GM21717 (cell line): ENCODE measurements around the gene SDR9C7.
A peak's percentile ranks its signal among the peaks of the same experiment; 100 is the strongest.
"Not testable (repeated sequence)": the region's sequence is repeated elsewhere in the genome, so short reads cannot be mapped to it uniquely, and the experiment has no call there.

ENCODE experiments used
- ATAC-seq: cut with Tn5 transposase; IDR thresholded peaks from one replicate; pipeline ENCODE4 v1.9.1; 2021; ENCODE audit warnings: mild to moderate bottlenecking, moderate library complexity; ENCODE audit not compliant: unreplicated experiment

SDR9C7 gene

GRCh38 chr12:56954057-56954957 is 20.1 kb upstream of the SDR9C7 start:
- no peak for ATAC-seq

- no peak for ATAC-seq
Observed at GRCh38 chr12:56953314-56953713, 19.1 kb upstream of the SDR9C7 start.

GRCh38 chr12:56951582-56952339 is 17.6 kb upstream of the SDR9C7 start:
- no peak for ATAC-seq

- no peak for ATAC-seq
Observed at GRCh38 chr12:56948881-56949280, 14.7 kb upstream of the SDR9C7 start.

- no peak for ATAC-seq
Observed at GRCh38 chr12:56948457-56948777, 14.2 kb upstream of the SDR9C7 start.

GRCh38 chr12:56947633-56948456 is 13.6 kb upstream of the SDR9C7 start:
- no peak for ATAC-seq

- ATAC-seq, result no peak
Observed at GRCh38 chr12:56943878-56944277, 9.7 kb upstream of the SDR9C7 start.

GRCh38 chr12:56943374-56943773 is 9.2 kb upstream of the SDR9C7 start:
- not testable (repeated sequence) for ATAC-seq

GRCh38 chr12:56941299-56942017 is 7.2 kb upstream of the SDR9C7 start:
- peak; percentile 64 for ATAC-seq

GRCh38 chr12:56940942-56941298 is 6.7 kb upstream of the SDR9C7 start:
- not testable (repeated sequence) for ATAC-seq

GRCh38 chr12:56935752-56936151 is 1.5 kb upstream of the SDR9C7 start:
- ATAC-seq, result no peak

GRCh38 chr12:56935157-56935556 is 949 bp upstream of the SDR9C7 start:
- no peak for ATAC-seq

- no peak for ATAC-seq
Observed at GRCh38 chr12:56932867-56933266, 1.3 kb downstream of the SDR9C7 start.

- ATAC-seq, result no peak
Observed at GRCh38 chr12:56932146-56932545, 2.1 kb downstream of the SDR9C7 start.

GRCh38 chr12:56931474-56931978 is 2.7 kb downstream of the SDR9C7 start:
- ATAC-seq, result no peak

- ATAC-seq, result no peak
Observed at GRCh38 chr12:56930241-56930640, 4.0 kb downstream of the SDR9C7 start.

- ATAC-seq, result no peak
Observed at GRCh38 chr12:56929780-56930179, 4.4 kb downstream of the SDR9C7 start.

GRCh38 chr12:56928262-56928661 is 5.9 kb downstream of the SDR9C7 start:
- no peak for ATAC-seq

- ATAC-seq, result no peak
Observed at GRCh38 chr12:56927281-56927680, 6.9 kb downstream of the SDR9C7 start.

- ATAC-seq, result no peak
Observed at GRCh38 chr12:56922031-56922430, 12.2 kb downstream of the SDR9C7 start.

GRCh38 chr12:56921346-56921745 is 12.9 kb downstream of the SDR9C7 start:
- ATAC-seq, result no peak
